ENCODE measurements around the gene VAT1.
A peak's percentile ranks its signal among the peaks of the same experiment; 100 is the strongest.
"Not testable (repeated sequence)": the region's sequence is repeated elsewhere in the genome, so short reads cannot be mapped to it uniquely, and the experiment has no call there.

The VAT1 gene

DNA sequence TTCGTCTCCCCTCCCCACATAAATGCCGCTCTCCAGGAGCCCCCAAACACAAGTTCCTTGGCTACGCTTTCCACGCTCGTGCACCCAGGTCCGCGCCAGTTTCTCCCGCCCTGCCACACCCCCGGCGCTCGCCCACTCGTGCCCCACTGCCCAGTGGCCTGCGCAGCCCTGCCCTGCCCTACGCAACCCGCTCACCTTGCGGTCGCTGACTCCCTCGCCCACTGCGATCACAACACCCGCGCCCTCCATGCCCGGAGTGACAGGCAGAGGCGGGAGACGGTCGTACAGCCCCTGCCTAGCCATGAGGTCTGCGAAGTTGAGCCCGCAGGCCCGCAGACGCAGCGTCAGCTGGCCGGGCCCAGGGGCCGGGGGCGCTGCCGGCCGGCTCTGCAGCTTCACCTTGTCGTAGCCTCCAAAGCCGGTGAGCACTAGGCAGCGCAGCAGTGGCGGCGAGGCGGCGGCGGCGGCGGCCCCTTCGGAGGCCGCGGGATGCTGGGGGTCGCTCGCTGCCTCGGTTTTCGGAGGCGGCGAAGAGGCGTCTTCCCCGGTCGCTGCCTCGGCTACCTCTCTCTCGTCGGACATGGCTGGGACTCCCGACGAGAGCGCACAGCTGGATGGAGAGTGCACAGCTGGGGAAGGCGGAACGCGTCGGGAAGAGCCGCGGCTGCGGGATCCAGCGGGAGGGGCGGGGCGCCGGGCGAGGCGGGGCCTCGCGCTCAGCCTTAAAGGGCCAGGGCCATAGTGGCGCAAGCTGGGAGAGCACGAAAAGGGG, at the start of gene VAT1:
VAT1 (minus strand) TSS at position 645 of the 772 bp plus-strand sequence; CDS start at position 582, 63 bp downstream.
- DNase-seq (ENCODE audit: low read depth), result peak; percentile 71

- DNase-seq (ENCODE audit: low read depth), result no peak
These were observed 48.7 kb upstream of the VAT1 start for GRCh38 chr17:43070872-43071271.

DNA sequence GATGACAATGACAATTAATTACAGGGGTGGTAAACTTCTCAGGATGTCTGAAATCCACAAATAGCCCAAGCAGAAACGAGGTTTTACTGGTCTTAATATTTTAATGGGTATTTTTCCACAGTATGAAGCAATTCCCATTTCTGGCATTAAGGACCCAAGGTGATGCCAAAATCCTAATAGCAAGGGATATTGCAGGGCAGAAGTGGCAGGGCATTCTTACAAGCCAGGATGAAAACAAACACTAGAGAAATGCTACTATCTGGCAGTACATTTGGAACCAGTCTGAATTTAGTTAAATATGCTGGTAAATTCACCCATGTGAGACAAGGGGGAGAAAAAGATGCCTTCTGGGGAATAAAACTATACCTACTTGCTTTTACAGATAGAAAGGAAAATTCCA, 48.1 kb upstream of the VAT1 start:
- DNase-seq (ENCODE audit: low read depth), result no peak

DNA sequence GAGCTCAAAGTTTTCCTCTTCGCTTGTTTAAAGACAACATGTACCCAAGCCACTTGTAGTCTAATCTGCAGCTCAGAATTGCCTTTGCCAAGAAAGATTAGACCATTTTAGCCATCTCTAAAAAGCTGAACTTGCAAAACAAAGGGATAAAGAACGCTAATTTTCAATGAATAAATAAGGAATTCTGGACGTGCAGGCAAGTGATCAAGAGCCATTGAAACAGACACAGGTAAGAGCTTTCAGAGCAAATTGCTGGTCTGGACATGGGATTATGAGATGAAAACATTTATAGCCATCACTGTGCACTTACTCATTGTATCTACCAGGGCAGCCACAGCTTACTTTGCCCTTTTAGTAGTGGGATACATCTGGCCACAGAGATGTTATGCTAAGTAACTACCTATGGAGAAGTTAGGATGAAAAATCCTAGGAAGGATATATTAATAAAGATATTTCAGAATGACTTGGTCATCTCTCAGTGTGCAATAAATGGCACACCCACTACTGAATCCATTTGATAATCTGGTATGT, 47.2 kb upstream of the VAT1 start:
- DNase-seq (ENCODE audit: low read depth), result no peak

- DNase-seq (ENCODE audit: low read depth), result peak; percentile 34
These were observed 46.6 kb upstream of the VAT1 start for GRCh38 chr17:43068570-43069367.

- DNase-seq (ENCODE audit: low read depth), result no peak
These were observed 40.9 kb upstream of the VAT1 start for GRCh38 chr17:43062984-43063638.

DNA sequence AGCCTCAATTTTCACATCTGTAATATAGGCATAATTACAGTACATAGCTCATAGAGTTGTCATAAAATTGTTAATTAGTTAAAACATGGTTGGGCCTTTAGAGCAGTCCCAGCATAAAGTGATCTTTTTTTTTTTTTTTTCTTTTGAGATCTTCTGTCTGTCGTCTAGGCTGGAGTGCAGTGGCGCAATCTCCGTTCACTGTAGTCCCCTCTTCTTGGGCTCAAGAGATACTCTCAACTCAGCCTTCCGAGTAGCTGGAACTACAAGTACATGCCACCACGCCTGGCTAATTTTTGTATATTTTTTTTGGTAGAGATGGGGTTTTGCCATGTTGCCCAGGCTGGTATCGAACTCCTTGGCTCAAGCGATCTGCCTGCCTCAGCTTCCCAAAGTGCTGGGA, 33.9 kb upstream of the VAT1 start:
- DNase-seq (ENCODE audit: low read depth), result no peak

- DNase-seq (ENCODE audit: low read depth), result not testable (repeated sequence)
These were observed 30.8 kb upstream of the VAT1 start for GRCh38 chr17:43053008-43053407.

DNA sequence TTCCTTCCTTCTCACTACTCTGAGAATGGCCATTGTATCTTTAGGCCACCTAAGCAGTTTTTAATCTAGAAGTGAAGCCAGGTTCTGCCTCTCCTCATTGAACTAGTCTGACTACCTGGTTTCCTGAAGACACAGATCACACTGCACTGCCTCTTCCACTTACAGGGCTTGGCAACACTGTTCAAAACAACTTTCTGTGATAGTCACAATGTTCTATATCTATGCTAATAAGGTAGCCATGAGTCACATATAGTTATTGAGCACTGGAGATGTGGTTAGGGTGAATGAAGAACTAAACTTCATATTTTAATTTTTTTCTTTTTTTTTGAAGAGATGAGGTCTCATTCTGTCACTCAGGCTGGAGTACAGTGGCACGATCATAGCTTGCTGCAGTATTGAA, 29.8 kb upstream of the VAT1 start:
- peak; percentile 27 for DNase-seq (ENCODE audit: low read depth)

DNA sequence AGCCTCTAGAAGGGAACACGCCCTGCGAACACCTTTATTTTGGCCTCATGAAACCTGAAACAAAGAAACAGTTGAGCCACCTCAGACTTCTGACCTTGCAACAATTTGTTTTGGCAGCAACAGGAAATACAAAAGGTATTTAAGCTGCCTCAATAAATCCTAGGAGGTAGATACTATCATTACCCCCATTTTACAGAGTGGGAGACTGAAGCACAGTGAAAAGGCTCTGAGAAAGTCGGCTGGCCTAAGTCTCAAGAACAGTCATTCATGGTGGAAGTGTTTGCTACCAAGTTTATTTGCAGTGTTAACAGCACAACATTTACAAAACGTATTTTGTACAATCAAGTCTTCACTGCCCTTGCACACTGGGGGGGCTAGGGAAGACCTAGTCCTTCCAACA, 21.8 kb upstream of the VAT1 start:
- DNase-seq (ENCODE audit: low read depth), result no peak

- peak; percentile 29 for DNase-seq (ENCODE audit: low read depth)
These were observed 21.1 kb upstream of the VAT1 start for GRCh38 chr17:43043307-43043706.

GRCh38 chr17:43042025-43042628, 19.9 kb upstream of the VAT1 start:
- DNase-seq (ENCODE audit: low read depth), result peak; percentile 1

DNA sequence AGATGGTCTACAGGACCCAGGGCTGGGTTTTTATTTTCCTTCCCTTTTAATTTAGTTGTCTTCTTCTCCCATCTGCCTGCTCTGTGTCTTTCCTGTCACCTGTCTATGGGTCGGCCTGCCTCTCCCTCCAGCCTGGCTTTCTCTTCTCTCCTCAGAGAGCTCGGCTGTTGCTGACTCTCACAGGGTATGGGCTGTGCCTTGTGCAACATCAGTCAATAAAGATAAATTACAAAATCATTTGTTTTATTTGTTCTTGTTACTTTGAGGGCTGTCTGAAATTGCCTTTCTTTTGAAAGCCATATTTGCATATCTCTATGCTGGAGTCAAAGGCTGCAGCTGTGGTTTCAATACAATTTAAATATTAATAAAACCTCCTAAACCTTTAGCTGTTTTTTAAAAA, 18.5 kb upstream of the VAT1 start:
- no peak for DNase-seq (ENCODE audit: low read depth)

GRCh38 chr17:43039646-43040045, 17.5 kb upstream of the VAT1 start:
- DNase-seq (ENCODE audit: low read depth), result no peak

DNA sequence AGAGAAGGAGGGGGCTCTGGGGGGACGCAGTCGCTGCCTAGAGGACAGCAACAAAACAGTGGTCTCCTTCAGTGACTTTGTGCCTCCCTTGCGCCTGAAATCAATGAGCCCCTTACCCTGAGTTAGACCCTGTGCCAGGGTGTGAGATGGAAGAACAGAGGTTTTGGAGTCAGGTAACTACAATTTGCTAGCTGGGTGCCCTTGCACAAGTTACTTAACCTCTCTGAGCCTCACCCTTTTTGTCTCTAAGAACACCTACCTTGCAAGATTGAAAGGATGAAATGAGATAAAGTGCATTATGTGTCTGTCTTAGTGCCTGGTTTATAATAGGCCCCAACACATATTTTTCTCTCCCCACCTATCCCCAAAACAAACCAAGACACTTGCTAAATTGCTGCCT, 12.7 kb upstream of the VAT1 start:
- no peak for DNase-seq (ENCODE audit: low read depth)

- no peak for DNase-seq (ENCODE audit: low read depth)
These were observed 12.0 kb upstream of the VAT1 start for GRCh38 chr17:43033948-43034881.

GRCh38 chr17:43031666-43032065, 9.5 kb upstream of the VAT1 start:
- DNase-seq (ENCODE audit: low read depth), result no peak

GRCh38 chr17:43030137-43030767, 8.1 kb upstream of the VAT1 start:
- DNase-seq (ENCODE audit: low read depth), result no peak

DNA sequence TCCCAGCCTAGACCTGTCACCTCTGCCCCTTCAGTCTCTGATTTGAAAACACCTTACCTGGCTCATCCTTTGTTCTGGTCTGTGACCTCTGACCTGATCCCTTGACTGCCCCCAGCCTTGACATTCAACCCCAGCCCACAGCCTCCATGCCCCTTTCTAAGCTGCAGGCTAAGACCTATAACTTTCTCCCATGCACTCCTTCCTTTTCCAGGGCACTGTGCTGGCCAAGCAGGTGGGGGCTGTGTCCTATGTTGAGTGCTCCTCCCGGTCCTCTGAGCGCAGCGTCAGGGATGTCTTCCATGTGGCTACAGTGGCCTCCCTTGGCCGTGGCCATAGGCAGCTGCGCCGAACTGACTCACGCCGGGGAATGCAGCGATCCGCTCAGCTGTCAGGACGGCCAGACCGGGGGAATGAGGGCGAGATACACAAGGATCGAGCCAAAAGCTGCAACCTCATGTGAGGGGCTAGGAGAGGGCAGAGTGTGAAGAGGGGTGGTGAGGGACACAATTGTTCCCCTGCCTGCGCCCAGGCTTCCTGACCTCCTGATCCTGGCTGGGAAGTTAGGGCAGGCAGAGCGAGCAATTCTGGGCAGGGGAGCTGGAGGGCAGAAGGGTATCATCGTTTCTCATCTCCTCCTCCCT, 6.2 kb upstream of the VAT1 start:
- no peak for DNase-seq (ENCODE audit: low read depth)
